Trophoblast cell (in vitro differentiated cells and primary cell): ENCODE results near the gene EVPLL.
A peak's percentile ranks its signal among the peaks of the same experiment; 100 is the strongest.
"Not testable (repeated sequence)": the region's sequence is repeated elsewhere in the genome, so short reads cannot be mapped to it uniquely, and the experiment has no call there.

Experiments
- DNase-seq, 2 donors: peaks; one replicate each; pipeline ENCODE4 v3.0.0-alpha.2; 2016
- H2AFZ ChIP-seq: 2 replicates; pipeline ENCODE4 v1.6.1; 2013; ENCODE audit warnings: low read length, moderate library complexity, mild to moderate bottlenecking; ENCODE audit not compliant: insufficient read depth, poor library complexity
- H2AK5ac ChIP-seq: 2 replicates; pipeline ENCODE4 v1.6.1; 2013; ENCODE audit warnings: mild to moderate bottlenecking, low read length
- H2BK120ac ChIP-seq: 2 replicates; pipeline ENCODE4 v1.6.1; 2013; ENCODE audit warnings: low read length, mild to moderate bottlenecking, moderate library complexity; ENCODE audit not compliant: insufficient read depth, poor library complexity
- H2BK12ac ChIP-seq: 2 replicates; pipeline ENCODE4 v1.6.1; 2013; ENCODE audit warnings: mild to moderate bottlenecking, low read length, moderate library complexity
- H2BK5ac ChIP-seq: 2 replicates; pipeline ENCODE4 v1.6.1; 2013; ENCODE audit warnings: low read length, low read depth, moderate library complexity, mild to moderate bottlenecking; ENCODE audit not compliant: poor library complexity
- H3K14ac ChIP-seq: 2 replicates; pipeline ENCODE4 v1.6.1; 2013; ENCODE audit warnings: mild to moderate bottlenecking, low read length
- H3K18ac ChIP-seq: 2 replicates; pipeline ENCODE4 v1.6.1; 2013; ENCODE audit warnings: mild to moderate bottlenecking, low read length
- H3K23ac ChIP-seq: 2 replicates; pipeline ENCODE4 v1.6.1; 2013; ENCODE audit warnings: low read length
- H3K27ac ChIP-seq: 2 replicates; pipeline ENCODE4 v1.5.1; 2013; ENCODE audit warnings: low read depth, mild to moderate bottlenecking, inconsistent platforms, low read length, moderate library complexity
- H3K27me3 ChIP-seq: 2 replicates; pipeline ENCODE4 v1.6.1; 2013; ENCODE audit warnings: inconsistent platforms, mild to moderate bottlenecking, low read length, moderate library complexity; ENCODE audit not compliant: insufficient read depth
- H3K36me3 ChIP-seq, 2 experiments: 1 replicate in 1 of 2; 2 replicates in 1 of 2; pipeline ENCODE4 v1.6.1; 2013; ENCODE audit warnings: low read length in 2 of 2, mild to moderate bottlenecking in 2 of 2, moderate library complexity in 1 of 2; ENCODE audit not compliant: insufficient read depth in 2 of 2, control insufficient read depth in 1 of 2
- H3K4ac ChIP-seq: 2 replicates; pipeline ENCODE4 v1.6.1; 2013; ENCODE audit warnings: low read depth, mild to moderate bottlenecking, low read length, moderate library complexity
- H3K4me1 ChIP-seq, 2 experiments: 1 replicate in 1 of 2; 2 replicates in 1 of 2; pipeline ENCODE4 v1.6.1; 2013; ENCODE audit warnings: low read length in 2 of 2, mild to moderate bottlenecking in 2 of 2, moderate library complexity in 1 of 2; ENCODE audit not compliant: insufficient read depth in 2 of 2, control insufficient read depth in 1 of 2
- H3K4me2 ChIP-seq: 2 replicates; pipeline ENCODE4 v1.6.1; 2013; ENCODE audit warnings: inconsistent platforms, mild to moderate bottlenecking, low read length, moderate library complexity
- H3K4me3 ChIP-seq: 2 replicates; pipeline ENCODE4 v1.5.1; 2013; ENCODE audit warnings: mild to moderate bottlenecking, low read depth, low read length, inconsistent platforms
- H3K79me1 ChIP-seq: one replicate; pipeline ENCODE4 v1.6.1; 2013; ENCODE audit warnings: low read length
- H3K79me2 ChIP-seq: 2 replicates; pipeline ENCODE4 v1.6.1; 2013; ENCODE audit warnings: low read length, mild to moderate bottlenecking; ENCODE audit not compliant: control insufficient read depth, insufficient read depth, poor library complexity
- H3K9ac ChIP-seq: 2 replicates; pipeline ENCODE4 v1.6.1; 2013; ENCODE audit warnings: mild to moderate bottlenecking, low read length
- H3K9me3 ChIP-seq: 2 replicates; pipeline ENCODE4 v1.6.1; 2013; ENCODE audit warnings: low read depth, mild to moderate bottlenecking, control low read depth, inconsistent platforms, low read length; ENCODE audit not compliant: insufficient read depth
- H4K12ac ChIP-seq: 2 replicates; pipeline ENCODE4 v1.6.1; 2013; ENCODE audit warnings: low read depth, mild to moderate bottlenecking, low read length, moderate library complexity
- H4K8ac ChIP-seq: 2 replicates; pipeline ENCODE4 v1.6.1; 2013; ENCODE audit warnings: low read depth, mild to moderate bottlenecking, low read length, moderate library complexity
- H4K91ac ChIP-seq: one replicate; pipeline ENCODE4 v1.6.1; 2013; ENCODE audit warnings: low read depth, mild to moderate bottlenecking, low read length, moderate library complexity
- WGBS: extraction: QIAGEN DNeasy Blood & Tissue Kit; methylation state at CpG from one replicate; pipeline ENCODE4 v1.1.7; 2013; ENCODE audit warnings: missing lambda C conversion rate; ENCODE audit not compliant: insufficient read length, insufficient coverage; ENCODE audit errors: extremely low coverage; 5-methylcytosine and 5-hydroxymethylcytosine counted together

The EVPLL gene

GRCh38 chr17:18382441-18383078, 5.0 kb downstream of the EVPLL start:
- no peaks in the 10 kb centered on the region for H3K27me3 ChIP-seq
- no peak overlapping the region for H2BK12ac ChIP-seq
- no peak overlapping the region for H3K4ac ChIP-seq
- H3K18ac ChIP-seq: no peak overlapping the region
- H3K9ac ChIP-seq: no peak overlapping the region
- no peak overlapping the region for H3K4me3 ChIP-seq
- WGBS: no CpG with 5 or more reads among the region's 36 CpGs
- H3K79me2 ChIP-seq: no peaks in the 10 kb centered on the region
- no peaks in the 10 kb centered on the region for H3K4me1 ChIP-seq
- H3K9me3 ChIP-seq: no peaks in the 10 kb centered on the region
- no peak for DNase-seq
- H2AK5ac ChIP-seq: no peak overlapping the region
- no peak overlapping the region for H4K91ac ChIP-seq
- H3K36me3 ChIP-seq: no peaks in the 10 kb centered on the region
- no peak overlapping the region for H2AFZ ChIP-seq
- H3K4me2 ChIP-seq: no peak overlapping the region
- no peak overlapping the region for H2BK120ac ChIP-seq
- H2BK5ac ChIP-seq: no peak overlapping the region
- no peaks in the 10 kb centered on the region for H3K79me1 ChIP-seq
- no peak overlapping the region for H4K12ac ChIP-seq
- no peak overlapping the region for H3K23ac ChIP-seq
- H4K8ac ChIP-seq: no peak overlapping the region
- no peak overlapping the region for H3K27ac ChIP-seq
- H3K14ac ChIP-seq: no peak overlapping the region

- not testable (repeated sequence) for H3K9me3 ChIP-seq, H3K23ac ChIP-seq, H2AFZ ChIP-seq, H3K14ac ChIP-seq, H2AK5ac ChIP-seq, H3K4me3 ChIP-seq, H3K79me2 ChIP-seq, H3K36me3 ChIP-seq, H3K4me1 ChIP-seq, H2BK5ac ChIP-seq, H3K27me3 ChIP-seq, H4K12ac ChIP-seq, H3K4me2 ChIP-seq, H2BK12ac ChIP-seq, H3K4ac ChIP-seq, H4K91ac ChIP-seq, H3K18ac ChIP-seq, H3K27ac ChIP-seq, H3K9ac ChIP-seq, H3K79me1 ChIP-seq, H2BK120ac ChIP-seq, H4K8ac ChIP-seq
- peak in 1 of 2 donors; percentile 20 for DNase-seq
- WGBS: no CpG with 5 or more reads among the region's 36 CpGs
Measured at GRCh38 chr17:18383079-18383481, 5.5 kb downstream of the EVPLL start.

- not testable (repeated sequence) for H2BK12ac ChIP-seq, H4K8ac ChIP-seq, H3K4me2 ChIP-seq, H3K23ac ChIP-seq, H2BK5ac ChIP-seq, H3K9ac ChIP-seq, H3K79me1 ChIP-seq, DNase-seq, H4K91ac ChIP-seq, H2AK5ac ChIP-seq, H3K36me3 ChIP-seq, H3K79me2 ChIP-seq, H3K9me3 ChIP-seq, H2BK120ac ChIP-seq, H3K27me3 ChIP-seq, H3K18ac ChIP-seq, H3K4me1 ChIP-seq, H4K12ac ChIP-seq, H3K14ac ChIP-seq, H2AFZ ChIP-seq, H3K4ac ChIP-seq, H3K27ac ChIP-seq, H3K4me3 ChIP-seq
- WGBS: no CpG with 5 or more reads among the region's 7 CpGs
Measured at GRCh38 chr17:18384271-18384670, 6.7 kb downstream of the EVPLL start.

GRCh38 chr17:18387583-18387982, 10.0 kb downstream of the EVPLL start:
- H3K79me1 ChIP-seq, H2BK12ac ChIP-seq, H3K4me2 ChIP-seq, H3K36me3 ChIP-seq, H2AK5ac ChIP-seq, H3K4me1 ChIP-seq, H3K9me3 ChIP-seq, H2BK5ac ChIP-seq, H3K23ac ChIP-seq, H3K27ac ChIP-seq, H3K9ac ChIP-seq, H3K79me2 ChIP-seq, H3K4me3 ChIP-seq, H2AFZ ChIP-seq, H3K4ac ChIP-seq, H4K91ac ChIP-seq, H4K8ac ChIP-seq, H2BK120ac ChIP-seq, H3K27me3 ChIP-seq, H3K18ac ChIP-seq, H3K14ac ChIP-seq, H4K12ac ChIP-seq: not testable (repeated sequence)
- DNase-seq: peak in 1 of 2 donors; percentile 15
- WGBS: no CpG with 5 or more reads among the region's 5 CpGs
